RPMI8226 (cell line): ENCODE data around the gene DPF3.
"Not testable (repeated sequence)": the region's sequence is repeated elsewhere in the genome, so short reads cannot be mapped to it uniquely, and the experiment has no call there.

ENCODE experiments used
- DNase-seq: peaks from one replicate; pipeline ENCODE4 v3.0.0-alpha.2; 2015

The DPF3 gene

GRCh38 chr14:72758993-72759392 lies 134.9 kb downstream of the DPF3 start:
- no peak for DNase-seq

DNA sequence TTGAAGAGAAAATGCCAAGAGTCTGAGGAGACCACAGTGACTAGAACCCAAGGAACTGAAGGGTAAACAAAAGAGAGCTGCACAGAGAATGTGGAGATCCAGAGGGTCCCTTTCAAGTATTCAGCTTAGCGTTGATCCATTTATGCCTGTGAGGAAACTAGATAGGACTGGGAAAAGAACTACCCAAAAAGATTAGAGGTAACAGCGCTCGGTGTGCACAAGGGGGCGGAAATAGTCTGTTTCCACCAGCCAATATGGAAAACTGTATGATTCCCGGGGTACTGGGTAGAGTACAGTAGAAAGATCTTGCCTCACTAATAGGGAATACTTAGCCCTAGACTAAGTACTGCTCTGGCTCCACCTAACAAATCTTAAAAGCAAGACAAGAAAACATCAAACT lies 135.5 kb downstream of the DPF3 start:
- no peak for DNase-seq

- no peak for DNase-seq
Measured at GRCh38 chr14:72756967-72757366, 136.9 kb downstream of the DPF3 start.

GRCh38 chr14:72755766-72756165 lies 138.1 kb downstream of the DPF3 start:
- no peak for DNase-seq

DNA sequence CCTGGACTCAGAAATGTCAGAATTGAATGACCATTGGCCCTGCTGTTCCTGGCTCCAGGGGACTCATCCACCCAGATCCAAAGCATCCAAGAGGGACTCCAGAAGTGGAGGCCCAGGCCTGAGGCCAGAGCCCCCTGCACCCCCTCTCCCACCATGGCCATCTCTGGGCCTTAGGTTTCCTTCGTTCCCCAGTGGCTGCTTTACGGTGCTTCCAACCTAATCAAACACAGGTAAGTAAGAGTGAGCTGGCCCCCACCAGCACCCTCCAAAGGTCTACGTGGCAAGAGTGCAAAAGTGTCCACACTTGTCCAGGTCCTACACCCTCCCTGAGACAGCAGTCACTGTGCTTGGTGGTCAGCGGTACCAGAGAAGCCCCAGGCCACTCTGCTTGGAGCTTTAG lies 139.0 kb downstream of the DPF3 start:
- DNase-seq, result no peak

- DNase-seq, result no peak
Measured at GRCh38 chr14:72753879-72754400, 140.0 kb downstream of the DPF3 start.

DNA sequence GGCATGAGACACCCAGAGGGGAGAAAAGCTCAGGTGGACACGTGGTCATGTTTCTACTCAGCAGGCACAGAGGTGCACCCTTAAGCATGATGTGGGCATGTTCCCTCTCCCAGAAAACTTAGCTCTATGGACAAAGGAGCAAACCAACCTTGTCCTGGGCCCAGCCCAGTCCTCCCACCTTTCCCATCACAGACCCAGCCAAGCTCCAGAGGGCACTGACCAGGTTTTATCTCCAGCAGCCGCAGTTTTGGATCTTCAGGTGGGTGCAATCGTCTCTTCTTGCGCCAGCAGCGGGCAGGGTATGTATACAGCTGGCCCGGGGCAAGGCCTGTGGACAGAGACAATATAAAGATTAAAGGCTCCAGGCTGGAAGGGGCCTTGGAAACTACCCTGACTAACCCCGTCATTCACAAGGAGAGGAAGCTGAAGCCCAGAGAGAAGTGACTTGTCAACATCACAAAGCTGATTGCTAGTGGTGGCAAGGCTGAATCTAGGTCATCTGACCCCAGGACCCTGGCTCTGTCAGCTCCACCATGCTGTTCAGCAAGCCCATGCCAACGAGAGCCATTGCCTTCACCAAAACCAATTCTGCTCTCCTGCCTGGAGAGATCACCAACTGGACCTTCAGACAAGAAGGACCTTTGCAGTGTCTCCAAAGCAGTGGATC lies 140.7 kb downstream of the DPF3 start:
- no peak for DNase-seq

DNA sequence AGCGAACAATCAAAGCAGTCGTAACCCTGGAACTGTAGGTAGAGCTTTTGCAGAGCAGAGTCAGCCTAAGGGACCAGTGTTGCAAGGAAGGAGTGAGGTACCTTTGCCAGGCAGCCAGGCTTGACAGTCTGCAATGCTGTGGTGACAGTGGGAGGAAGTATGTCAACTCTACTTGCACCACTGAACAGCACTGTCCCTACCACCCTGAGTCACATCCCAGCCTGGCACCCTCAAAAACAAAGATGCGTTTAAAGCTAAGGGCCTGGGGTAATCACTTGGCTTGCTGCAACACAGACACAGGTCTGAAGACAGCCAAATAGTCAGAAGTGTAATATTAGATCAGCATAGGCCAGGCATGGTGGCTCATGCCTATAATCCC lies 141.9 kb downstream of the DPF3 start:
- no peak for DNase-seq

- DNase-seq, result no peak
Measured at GRCh38 chr14:72751276-72752033, 142.4 kb downstream of the DPF3 start.

GRCh38 chr14:72748921-72749320 lies 145.0 kb downstream of the DPF3 start:
- not testable (repeated sequence) for DNase-seq

- no peak for DNase-seq
Measured at GRCh38 chr14:72747652-72748051, 146.2 kb downstream of the DPF3 start.

DNA sequence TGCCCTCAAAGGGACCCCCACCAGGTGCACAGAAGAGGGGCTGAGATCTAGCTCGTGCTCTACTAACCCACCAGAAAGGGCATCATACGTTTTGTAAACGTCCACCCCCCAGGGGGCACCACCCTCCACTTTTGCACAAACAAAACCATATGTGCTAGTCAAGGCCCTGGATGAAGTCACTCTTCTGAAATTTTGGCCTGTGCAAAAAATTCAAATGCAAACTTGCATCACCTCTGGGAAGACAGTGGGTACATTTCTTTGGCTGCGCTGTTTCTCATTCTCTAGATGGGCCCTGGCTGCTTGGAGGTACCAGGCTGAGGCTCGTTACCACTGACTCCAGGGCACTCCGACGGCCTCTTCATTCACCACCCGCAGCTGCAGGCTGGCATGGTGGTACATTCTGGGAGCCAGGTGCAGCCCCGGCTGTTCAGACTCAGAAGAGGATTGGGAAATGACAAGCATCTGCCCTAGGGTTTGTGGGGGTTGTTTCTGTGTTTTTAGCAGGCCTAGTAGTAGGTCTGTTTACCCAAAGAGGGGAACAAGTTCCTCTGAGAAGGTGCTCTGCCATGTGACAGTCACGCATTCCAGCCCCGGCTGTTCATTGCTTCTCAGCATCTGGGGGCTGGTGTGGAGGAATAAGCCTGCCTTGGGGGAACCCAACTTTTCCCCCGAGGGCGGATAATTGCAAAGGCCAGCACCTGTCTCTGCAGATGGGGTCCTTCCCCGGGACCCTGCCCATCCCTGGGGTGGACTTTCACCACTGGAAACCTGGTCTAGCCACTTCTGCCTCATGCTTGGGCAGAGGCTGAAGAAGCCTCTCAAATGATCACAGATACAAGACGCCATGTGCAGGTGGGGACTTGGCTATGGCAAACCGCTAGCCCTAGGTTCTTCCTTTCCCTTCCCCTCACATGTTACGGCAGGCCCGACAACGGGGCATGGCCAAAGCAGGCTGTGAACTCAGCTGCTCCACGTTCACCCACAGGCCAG lies 147.6 kb downstream of the DPF3 start:
- no peak for DNase-seq

DNA sequence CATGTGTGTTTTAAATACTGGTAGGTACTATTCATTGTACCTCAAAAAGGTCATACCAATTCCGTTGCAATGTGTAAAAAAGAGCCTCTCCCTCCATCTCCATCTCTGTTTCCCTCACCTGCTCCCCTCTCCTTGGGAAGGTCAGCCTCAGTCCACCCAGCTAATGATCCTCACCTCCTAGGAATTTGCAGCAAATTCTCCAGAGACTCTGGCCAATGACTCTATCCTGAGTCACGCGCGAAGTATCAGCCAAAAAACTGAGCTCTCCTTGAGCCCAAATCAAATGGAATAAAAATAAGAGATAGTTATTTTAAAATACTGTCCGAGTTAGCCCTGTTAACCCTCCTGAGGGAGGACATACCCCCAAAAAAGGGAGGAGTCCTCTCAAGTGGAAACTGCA lies 148.4 kb downstream of the DPF3 start:
- DNase-seq, result no peak

GRCh38 chr14:72744416-72745120 lies 149.3 kb downstream of the DPF3 start:
- DNase-seq, result no peak

DNA sequence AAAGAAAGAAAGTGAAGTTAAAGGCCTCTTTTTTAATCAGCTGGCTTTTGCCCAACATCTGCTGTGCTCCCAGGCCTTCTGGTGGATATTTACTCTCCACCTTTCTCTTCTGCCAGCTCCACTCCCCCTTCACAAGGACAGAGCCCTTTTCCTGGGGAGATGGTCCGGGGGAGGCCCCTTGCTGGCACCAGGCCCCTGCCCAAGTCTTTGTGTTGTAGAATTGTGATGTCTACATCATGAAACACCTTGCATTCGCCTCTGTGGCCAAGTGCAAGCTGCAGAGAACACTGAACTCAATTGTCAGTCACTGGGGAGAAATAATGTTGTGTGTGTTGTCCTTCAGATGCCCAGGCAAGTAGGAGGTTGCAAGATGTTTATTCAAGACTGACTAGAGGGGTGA lies 150.3 kb downstream of the DPF3 start:
- no peak for DNase-seq

GRCh38 chr14:72742838-72743195 lies 151.1 kb downstream of the DPF3 start:
- DNase-seq, result no peak

DNA sequence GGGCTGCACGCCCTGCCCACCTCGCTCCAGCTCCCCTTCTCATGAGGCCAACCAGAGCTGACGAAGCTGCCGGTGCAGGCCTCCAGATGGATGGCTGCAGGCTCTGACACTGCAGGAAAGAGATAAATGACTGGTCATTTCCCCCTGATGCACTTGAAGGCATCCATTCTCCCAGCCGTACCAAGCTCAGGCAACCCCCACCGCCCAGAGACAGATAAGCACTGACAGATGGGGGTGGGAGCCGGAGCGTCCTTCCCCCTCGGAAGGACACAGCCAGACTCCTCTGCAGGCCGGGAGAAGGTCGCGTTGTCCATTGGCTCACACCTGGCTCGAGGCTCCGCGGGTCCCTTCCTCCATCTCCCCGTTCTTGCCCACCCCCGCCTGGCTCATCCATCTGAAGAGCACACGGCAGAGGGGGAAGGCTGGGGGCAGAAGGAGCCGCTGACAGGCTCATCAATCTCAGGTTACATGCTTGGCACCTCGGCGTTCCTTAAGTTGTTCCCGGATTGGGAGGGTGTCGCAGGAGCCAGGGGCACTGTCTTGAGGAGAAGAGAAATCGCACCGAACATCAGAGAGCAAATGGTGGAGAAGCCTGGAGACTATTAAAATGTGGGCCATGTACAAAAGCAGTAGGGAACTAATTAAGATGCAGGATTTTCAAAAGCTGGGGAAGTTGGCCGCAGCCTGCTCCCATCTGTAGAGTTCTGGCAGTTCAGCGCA lies 151.6 kb downstream of the DPF3 start:
- DNase-seq, result no peak

- no peak for DNase-seq
Measured at GRCh38 chr14:72741826-72742117, 152.1 kb downstream of the DPF3 start.

- no peak for DNase-seq
Measured at GRCh38 chr14:72740966-72741825, 152.7 kb downstream of the DPF3 start.

DNA sequence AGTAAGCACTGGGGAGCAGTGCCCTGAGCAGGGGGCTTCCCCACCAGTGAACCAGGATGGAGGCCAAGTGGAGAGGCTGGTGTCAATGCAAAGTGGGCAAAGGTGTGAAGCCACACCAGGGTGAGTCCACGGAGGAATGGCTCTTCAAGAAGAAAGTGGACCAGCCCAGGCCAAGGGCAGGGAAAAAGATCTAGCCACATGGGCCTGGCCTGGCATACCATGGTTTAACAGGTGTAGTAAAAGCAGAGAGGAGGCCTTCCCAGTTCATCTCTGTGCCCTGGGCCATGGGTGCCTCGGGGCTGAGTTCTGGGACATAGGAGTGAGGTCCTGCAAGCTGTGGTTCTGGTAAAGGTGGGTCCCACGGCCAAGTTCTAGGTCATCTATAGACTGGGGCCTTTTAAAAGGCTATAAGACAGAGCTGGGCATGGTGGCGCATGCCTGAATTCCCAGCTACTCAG lies 153.4 kb downstream of the DPF3 start:
- DNase-seq, result no peak
